Gastroesophageal sphincter (tissue), 4 donors: ENCODE data around the gene CGRRF1. TPM values are rescaled to one million over a fixed set of nuclear protein-coding genes. Genes with fewer than 3 reads are reported as not detected.

Experiments
- ATAC-seq: fragments of 150-250 bp; one replicate; pipeline ENCODE4 v1.9.1; 2016; ENCODE audit warnings: mild to moderate bottlenecking, moderate library complexity
- H3K27ac ChIP-seq, 4 donors: fragments of 200-600 bp; sonication (generic) in 3 of 4; 1 replicate in 3 of 4; 2 replicates in 1 of 4; pipeline ENCODE4 v1.5.1; 2016 to 2019
- H3K27me3 ChIP-seq: fragments of 200-600 bp; sonication (generic); one replicate; pipeline ENCODE4 v1.5.1; 2019
- H3K36me3 ChIP-seq, 2 donors: fragments of 200-600 bp; sonication (generic); one replicate each; pipeline ENCODE4 v1.5.1; 2019; ENCODE audit warnings: control low read depth in 1 of 2
- H3K4me1 ChIP-seq, 3 donors: fragments of 200-600 bp; sonication (generic); 1 replicate in 2 of 3; 2 replicates in 1 of 3; pipeline ENCODE4 v1.5.1; 2016 to 2019; ENCODE audit warnings: control low read depth in 2 of 3
- H3K4me3 ChIP-seq, 2 donors: fragments of 200-600 bp; sonication (generic); one replicate each; pipeline ENCODE4 v1.5.1; 2019; ENCODE audit warnings: mild to moderate bottlenecking in 1 of 2, moderate library complexity in 1 of 2
- H3K9me3 ChIP-seq, 3 donors: fragments of 200-600 bp; sonication (generic); one replicate each; pipeline ENCODE4 v1.5.1; 2017 to 2019; ENCODE audit warnings: control low read depth in 2 of 3
- EP300 ChIP-seq: sonication (generic); formaldehyde crosslinking; IDR thresholded peaks from one replicate; pipeline ENCODE4 v1.6.1; 2017; ENCODE audit warnings: antibody characterized with exemption, mild to moderate bottlenecking
- POLR2A ChIP-seq, 2 donors: fragments of 450-650 bp; IDR thresholded peaks; one replicate each; pipeline ENCODE4 v1.6.1; 2017; ENCODE audit warnings: antibody characterized with exemption in 2 of 2, mild to moderate bottlenecking in 2 of 2, moderate library complexity in 1 of 2
- POLR2AphosphoS5 ChIP-seq: sonication (generic); formaldehyde crosslinking; IDR thresholded peaks from one replicate; pipeline ENCODE4 v1.6.1; 2017; ENCODE audit warnings: antibody characterized with exemption
- WGBS, 2 donors: methylation state at CpG; one replicate each; pipeline ENCODE4 v1.1.5; 2018; ENCODE audit warnings: low coverage in 1 of 2; 5-methylcytosine and 5-hydroxymethylcytosine counted together
- total RNA-seq, 4 donors: library from RNA; depleted of rRNA; stranded (reverse); fragments of >200 nt; gene quantifications; one replicate each; pipeline ENCODE4 v1.1.0, GENCODE V29; 2016
- TF ChIP-seq, protein P1 (sequence below), 4 experiments: fragments of 200-600 bp in 2 of 4; fragments of 450-650 bp in 2 of 4; sonication (generic) in 1 of 4; IDR thresholded peaks; one replicate each; pipeline ENCODE4 v1.5.1; 2017 to 2019; ENCODE audit warnings: antibody characterized with exemption in 4 of 4, mild to moderate bottlenecking in 2 of 4, moderate library complexity in 2 of 4

The CGRRF1 gene
- total RNA-seq, 4 donors from 2014 or later: 12.3 to 32.8 (median 22.2) TPM

DNA sequence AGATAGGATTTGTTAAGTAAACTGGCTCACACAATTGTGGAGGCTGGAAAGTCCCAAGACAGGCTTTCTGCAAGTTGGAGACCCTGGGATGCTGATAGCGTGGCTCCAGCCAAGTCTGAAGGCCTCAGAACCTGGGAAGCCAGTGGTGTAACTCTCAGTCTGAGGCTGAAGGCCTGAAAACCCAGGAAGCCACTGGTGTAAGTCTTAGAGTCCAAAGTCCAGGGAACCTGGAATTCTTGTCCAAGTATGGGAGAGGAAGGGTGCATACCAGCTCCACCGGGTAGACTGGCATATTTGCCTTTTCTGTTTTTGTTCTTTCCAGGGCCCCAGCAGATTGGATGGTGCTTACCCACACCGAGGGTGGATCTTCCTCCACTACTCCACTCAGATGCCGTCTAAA lies 39.0 kb upstream of the CGRRF1 start:
- WGBS, 2 donors: 83 to 84% methylated on average over 3 of the region's 4 CpGs
- Histone ChIP-seq H3K36me3 (peaks cover 0 to 38% of the 10 kb centered on the region in 2 donors), H3K27ac (no peak overlapping the region)

DNA sequence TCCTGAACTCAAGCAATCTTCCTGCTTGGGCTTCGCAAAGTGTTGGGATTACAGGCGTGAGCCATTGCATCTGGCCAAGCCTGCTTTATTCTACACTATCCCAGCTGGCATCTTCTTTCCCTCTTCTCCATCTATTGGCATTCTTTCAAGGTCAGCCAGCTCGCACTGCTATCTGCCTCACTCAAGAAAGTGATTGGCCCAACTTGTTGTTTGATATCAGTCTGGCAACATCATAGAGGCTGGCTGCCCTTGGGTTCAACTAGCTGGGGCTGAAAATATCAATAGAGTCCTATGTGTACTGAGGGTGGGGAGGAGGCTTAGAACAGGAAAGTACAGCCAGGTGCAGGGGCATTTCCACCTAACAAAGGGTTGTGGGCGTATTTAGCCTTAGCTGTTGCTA lies 38.1 kb upstream of the CGRRF1 start:
- Histone ChIP-seq H3K4me1 (peaks cover 0 to 30% (median 0%) of the 10 kb centered on the region in 3 donors), H3K36me3 (peaks cover 0 to 38% of the 10 kb centered on the region in 2 donors), H3K4me3 (no peak overlapping the region), H3K27me3 (no peaks in the 10 kb centered on the region), H3K9me3 (peaks cover 0 to 10% (median 0%) of the 10 kb centered on the region in 3 donors), H3K27ac (no peak overlapping the region)
- 96 to 100% methylated on average over 3 to 4 of the region's 4 CpGs for WGBS, 2 donors
- no peak for ATAC-seq
- TF ChIP-seq EP300: no peak
- TF ChIP-seq POLR2A (IDR thresholded peaks at IDR 0.05): no peak
- no peak for TF ChIP-seq POLR2AphosphoS5
- TF ChIP-seq, protein P1, sequence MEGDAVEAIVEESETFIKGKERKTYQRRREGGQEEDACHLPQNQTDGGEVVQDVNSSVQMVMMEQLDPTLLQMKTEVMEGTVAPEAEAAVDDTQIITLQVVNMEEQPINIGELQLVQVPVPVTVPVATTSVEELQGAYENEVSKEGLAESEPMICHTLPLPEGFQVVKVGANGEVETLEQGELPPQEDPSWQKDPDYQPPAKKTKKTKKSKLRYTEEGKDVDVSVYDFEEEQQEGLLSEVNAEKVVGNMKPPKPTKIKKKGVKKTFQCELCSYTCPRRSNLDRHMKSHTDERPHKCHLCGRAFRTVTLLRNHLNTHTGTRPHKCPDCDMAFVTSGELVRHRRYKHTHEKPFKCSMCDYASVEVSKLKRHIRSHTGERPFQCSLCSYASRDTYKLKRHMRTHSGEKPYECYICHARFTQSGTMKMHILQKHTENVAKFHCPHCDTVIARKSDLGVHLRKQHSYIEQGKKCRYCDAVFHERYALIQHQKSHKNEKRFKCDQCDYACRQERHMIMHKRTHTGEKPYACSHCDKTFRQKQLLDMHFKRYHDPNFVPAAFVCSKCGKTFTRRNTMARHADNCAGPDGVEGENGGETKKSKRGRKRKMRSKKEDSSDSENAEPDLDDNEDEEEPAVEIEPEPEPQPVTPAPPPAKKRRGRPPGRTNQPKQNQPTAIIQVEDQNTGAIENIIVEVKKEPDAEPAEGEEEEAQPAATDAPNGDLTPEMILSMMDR (IDR thresholded peaks at IDR 0.05): no peak

More for the DNA sequence above, 39.0 kb upstream of the CGRRF1 start:
- no peaks in the 10 kb centered on the region for H3K27me3 ChIP-seq
- no peak for ATAC-seq
- peaks cover 0 to 22% (median 0%) of the 10 kb centered on the region in 3 donors for H3K4me1 ChIP-seq
- H3K9me3 ChIP-seq: peaks cover 0 to 10% (median 0%) of the 10 kb centered on the region in 3 donors
- no peak for TF ChIP-seq POLR2A (IDR thresholded peaks at IDR 0.05)
- TF ChIP-seq, protein P1 (IDR thresholded peaks at IDR 0.05): no peak
- TF ChIP-seq POLR2AphosphoS5: no peak
- TF ChIP-seq EP300: no peak
- no peak overlapping the region for H3K4me3 ChIP-seq

DNA sequence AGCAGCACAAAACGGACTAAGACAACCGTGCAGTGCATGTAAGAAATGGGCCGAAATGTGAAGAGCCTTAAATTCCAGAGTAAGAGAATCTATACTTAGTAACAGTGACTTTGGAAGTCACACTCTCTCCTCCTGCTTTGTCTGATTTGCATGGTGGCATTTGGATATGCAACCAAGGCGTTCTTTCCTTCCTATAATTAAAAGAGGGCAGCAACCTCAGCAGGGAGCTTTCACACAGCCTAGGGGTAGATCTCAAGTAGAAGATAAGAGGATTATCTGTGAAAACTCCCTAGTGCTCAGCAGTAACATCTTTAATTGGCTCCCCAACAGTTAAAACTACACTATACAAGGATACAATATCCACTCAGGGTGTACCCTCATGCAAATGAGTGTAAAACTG lies 37.4 kb upstream of the CGRRF1 start:
- H3K27me3 ChIP-seq: no peaks in the 10 kb centered on the region
- no peak overlapping the region for H3K27ac ChIP-seq
- peaks cover 0 to 30% (median 0%) of the 10 kb centered on the region in 3 donors for H3K4me1 ChIP-seq
- no peak overlapping the region for H3K4me3 ChIP-seq
- peaks cover 0 to 6% (median 0%) of the 10 kb centered on the region in 3 donors for H3K9me3 ChIP-seq
- 71 to 88% methylated on average over 4 of the region's 4 CpGs for WGBS, 2 donors
- TF ChIP-seq POLR2AphosphoS5: no peak
- ATAC-seq: no peak
- H3K36me3 ChIP-seq: peaks cover 0 to 38% of the 10 kb centered on the region in 2 donors

DNA sequence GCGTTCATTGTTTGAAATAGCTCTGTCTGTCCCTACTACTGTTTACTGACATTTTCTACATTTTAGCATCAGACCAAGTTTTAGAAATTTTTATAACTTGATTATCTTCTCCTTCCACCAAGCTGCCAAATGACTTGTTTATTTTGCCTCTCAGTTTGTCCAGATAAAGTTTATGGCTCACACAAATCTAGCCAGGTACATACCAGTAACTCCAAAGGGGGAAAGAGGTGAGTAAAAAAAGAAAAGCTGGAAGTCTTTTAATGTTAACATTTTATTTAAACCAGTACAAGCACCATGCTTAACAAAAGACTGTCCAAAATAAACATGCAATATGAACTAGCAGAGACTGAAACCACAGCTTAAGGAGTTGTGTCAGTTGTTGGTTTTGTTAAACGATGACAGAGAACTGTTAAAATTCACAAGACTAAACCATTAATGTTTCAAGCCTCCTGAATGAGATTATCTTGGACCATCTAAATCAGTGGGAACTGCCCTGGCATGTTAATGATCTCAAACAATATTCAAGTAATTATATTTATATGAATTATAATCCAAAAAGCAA lies 35.4 kb upstream of the CGRRF1 start:
- 57 to 60% methylated on average over 2 of the region's 2 CpGs for WGBS, 2 donors
- H3K4me3 ChIP-seq: no peak overlapping the region
- no peaks in the 10 kb centered on the region for H3K27me3 ChIP-seq
- H3K9me3 ChIP-seq: no peaks in the 10 kb centered on the region
- H3K36me3 ChIP-seq: peaks cover 0 to 44% of the 10 kb centered on the region in 2 donors
- no peak for ATAC-seq
- peaks cover 0 to 30% (median 0%) of the 10 kb centered on the region in 3 donors for H3K4me1 ChIP-seq
- no peak for TF ChIP-seq POLR2AphosphoS5
- no peak overlapping the region for H3K27ac ChIP-seq

DNA sequence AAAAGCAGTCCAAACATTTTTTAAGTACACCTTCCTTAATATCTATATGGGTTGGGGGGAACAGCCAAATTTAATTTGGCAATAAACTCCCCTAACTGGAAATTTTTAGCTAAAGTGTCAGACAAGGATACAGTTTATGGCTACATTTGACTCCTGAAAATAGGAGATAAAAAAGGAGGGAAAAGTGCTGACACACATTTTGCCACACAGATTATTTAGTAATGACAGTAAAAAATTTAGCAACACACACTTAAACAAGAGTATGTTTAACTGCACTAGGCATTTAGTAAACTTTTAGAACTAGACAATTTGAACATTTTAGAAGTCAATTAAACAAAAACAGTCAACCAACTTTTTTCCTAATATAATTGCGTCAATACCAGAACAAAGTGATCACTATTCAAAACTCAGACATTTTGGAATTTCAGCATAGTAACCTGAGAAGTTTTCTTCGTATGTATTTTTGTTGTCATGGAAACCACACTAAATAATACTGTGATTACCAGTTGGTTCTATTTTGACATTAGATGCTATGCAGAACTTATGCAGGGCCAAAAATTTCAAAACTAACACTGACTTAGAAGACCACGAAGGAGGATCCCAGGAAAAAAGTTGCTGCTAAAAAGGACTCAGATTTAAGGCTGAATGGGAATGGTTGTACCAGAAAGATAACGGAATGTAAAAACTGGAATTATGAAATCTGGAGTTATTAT lies 34.4 kb upstream of the CGRRF1 start:
- ATAC-seq: no peak
- Histone ChIP-seq H3K36me3 (peaks cover 0 to 51% of the 10 kb centered on the region in 2 donors), H3K4me1 (peaks cover 0 to 30% (median 0%) of the 10 kb centered on the region in 3 donors), H3K27ac (no peak overlapping the region), H3K9me3 (no peaks in the 10 kb centered on the region), H3K27me3 (no peaks in the 10 kb centered on the region), H3K4me3 (no peak overlapping the region)
- WGBS, 2 donors: 45 to 46% methylated on average over 4 of the region's 4 CpGs
- TF ChIP-seq EP300 (no peak), POLR2AphosphoS5 (no peak), POLR2A (IDR thresholded peaks at IDR 0.05) (no peak)
- TF ChIP-seq, protein P1 (IDR thresholded peaks at IDR 0.05): no peak

DNA sequence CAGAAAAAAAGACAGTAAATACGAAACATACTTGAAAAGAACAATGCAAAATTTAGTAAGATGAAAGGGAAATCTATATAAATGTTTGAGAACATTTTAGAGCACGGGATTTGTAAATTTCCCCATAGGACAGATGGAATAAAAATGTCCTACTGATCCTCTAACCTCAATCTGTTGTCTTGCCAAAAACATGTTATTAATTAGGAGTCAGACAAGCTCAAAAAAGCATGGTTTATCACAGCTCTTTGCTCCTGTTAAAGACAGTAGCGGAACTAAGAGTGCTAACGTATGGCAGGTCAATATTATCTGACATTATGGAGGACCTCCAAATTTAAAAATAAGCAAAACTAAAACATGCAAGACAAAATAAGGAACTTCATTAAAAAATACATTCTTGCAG lies 33.8 kb upstream of the CGRRF1 start:
- Histone ChIP-seq H3K4me1 (peaks cover 0 to 30% (median 0%) of the 10 kb centered on the region in 3 donors), H3K27me3 (no peaks in the 10 kb centered on the region), H3K9me3 (no peaks in the 10 kb centered on the region), H3K36me3 (peaks cover 0 to 45% of the 10 kb centered on the region in 2 donors), H3K27ac (no peak overlapping the region), H3K4me3 (no peak overlapping the region)
- no peak for ATAC-seq
- TF ChIP-seq POLR2AphosphoS5 (no peak), POLR2A (IDR thresholded peaks at IDR 0.05) (no peak), EP300 (no peak)
- TF ChIP-seq, protein P1 (IDR thresholded peaks at IDR 0.05): no peak
- 58 to 75% methylated on average over 4 of the region's 4 CpGs for WGBS, 2 donors
